GM21528 (cell line): ENCODE results near the gene PTAFR.
"Not testable (repeated sequence)": the region's sequence is repeated elsewhere in the genome, so short reads cannot be mapped to it uniquely, and the experiment has no call there.

Experiments used
- ATAC-seq: cut with Tn5 transposase; IDR thresholded peaks from one replicate; pipeline ENCODE4 v1.9.1; 2021; ENCODE audit warnings: mild to moderate bottlenecking, moderate library complexity; ENCODE audit not compliant: unreplicated experiment, low FRiP score

PTAFR gene

DNA sequence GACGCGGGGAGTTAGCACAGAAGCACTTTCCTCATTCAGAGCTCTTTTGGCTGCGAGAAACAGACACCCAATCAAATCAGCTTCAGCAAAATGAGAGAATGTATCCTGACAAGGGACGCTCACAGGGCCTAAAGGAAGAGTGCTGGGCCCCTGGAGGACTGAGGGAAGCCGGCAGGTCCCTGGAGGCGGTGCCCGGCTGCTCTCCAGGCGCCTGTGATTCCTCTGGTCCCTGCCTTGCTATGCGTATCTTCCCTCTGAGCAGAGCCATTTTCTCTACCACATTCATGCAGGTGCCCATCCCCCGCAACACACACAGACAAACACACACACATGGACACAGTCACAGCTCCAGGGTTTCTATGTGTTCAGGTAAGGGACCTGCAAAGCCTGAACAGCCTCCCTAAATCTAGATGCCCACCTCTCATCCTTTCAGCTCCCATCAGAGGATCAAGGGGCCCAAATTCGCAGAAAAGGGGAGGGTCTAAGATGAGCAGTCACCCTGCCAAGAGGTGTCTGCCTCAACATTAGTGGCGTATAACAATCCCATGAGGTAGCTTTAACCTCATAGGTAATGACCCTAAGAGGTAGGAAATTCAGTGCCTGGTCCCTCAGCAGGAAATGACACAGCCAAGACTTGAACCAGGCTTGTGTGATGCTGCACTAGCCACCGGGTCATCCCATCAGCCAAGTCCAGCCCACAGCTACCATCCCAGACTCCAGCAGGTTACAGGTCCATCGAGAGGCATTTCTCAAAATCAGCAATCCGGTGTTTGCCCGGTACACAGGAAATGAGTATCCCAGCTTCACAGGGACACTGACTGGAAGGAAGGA, 29.0 kb downstream of the PTAFR start:
- ATAC-seq = peak; percentile 30

DNA sequence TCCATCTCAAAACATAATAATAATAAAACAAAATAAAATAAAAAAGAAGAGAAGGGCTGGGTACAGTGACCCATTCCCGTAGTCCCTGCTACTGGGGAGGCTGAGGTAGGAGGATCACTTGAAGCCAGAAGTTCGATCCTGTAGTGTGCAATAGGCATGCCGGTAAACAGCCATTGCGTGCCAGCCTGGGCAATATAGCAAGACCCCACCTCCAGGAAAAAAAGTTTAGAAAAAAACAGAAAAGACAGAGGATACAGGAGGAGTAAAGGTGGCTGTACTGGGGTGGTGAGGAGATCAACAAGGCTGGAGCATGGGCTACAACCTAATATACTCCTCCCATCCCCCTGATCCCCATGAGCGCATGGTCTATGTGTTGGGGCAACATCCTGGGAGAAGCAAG, 30.8 kb downstream of the PTAFR start:
- ATAC-seq = no peak

DNA sequence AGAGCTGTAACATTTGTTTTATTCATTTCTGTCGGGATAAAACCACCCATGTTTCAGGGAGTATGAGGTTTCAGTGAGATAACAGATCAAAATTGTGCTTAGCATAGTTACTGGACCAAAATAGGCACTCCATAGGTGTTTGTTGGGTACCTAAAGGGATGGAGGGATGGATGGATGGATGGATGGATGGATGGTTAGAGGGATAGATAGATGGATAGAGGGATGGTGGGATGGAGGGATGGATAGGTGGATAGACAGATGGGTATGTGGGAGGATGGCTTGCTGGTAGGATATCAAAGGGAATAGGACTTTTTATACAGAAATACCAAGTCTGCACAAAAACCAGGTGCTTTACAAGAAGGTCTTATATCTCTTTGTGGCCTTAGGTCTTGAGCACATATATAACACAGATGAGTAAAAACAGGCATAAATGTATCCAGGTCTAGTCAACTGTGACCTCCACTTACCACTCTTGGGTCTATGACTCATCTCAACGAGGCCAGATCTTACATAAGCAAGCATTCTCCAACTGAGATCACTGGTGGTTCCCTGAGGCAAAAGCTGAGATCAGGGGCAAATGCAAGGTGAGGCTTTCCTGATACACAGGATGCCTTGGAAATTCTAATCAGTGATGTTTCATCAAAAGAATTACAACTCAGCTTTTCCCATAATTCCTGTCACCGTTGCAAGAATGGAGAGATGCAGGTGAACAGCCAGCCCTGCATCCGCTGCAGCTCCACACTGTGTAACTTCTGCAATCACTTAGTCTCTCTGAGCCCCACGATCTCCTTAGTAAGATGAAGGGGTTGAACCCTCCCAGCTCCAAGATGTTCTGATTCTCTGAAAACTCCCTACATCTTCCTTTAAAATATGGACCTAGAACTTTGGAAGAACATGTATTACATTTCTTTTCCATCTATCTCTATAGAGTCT, 32.0 kb downstream of the PTAFR start:
- ATAC-seq = peak; percentile 64

DNA sequence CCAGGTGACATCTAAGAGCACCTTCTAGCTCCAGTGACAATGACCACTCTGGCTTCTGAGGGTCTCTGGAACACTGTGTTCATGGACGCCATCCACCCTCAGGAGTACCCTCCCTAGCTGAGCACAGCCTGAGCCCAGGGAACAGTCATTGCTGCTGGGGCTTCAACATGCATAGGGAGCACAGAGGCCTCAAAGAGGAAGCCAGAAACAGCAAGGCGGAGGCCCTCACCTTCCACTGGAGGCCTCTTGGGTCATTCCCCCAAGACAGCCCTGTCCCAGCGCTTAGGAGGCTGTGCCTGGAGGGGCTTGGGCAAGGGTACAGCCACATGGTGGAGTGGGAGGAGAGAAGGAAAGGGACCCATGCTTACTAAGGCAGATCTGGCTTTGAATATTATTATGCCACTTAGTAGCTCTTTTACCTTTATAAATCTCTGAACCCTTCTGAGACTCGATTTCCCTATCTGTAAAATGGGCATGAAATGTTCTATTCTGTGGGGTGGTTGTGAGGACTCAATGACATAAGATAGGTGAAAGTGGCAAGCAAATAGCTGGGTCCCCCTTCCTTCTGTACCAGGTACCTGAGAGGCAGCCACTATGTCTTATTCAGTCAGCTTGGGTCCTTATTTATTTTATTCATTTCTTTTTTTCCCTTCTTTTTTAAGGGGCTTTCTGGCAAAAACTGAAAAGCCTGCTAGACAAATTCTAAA, 32.8 kb downstream of the PTAFR start:
- ATAC-seq = no peak

DNA sequence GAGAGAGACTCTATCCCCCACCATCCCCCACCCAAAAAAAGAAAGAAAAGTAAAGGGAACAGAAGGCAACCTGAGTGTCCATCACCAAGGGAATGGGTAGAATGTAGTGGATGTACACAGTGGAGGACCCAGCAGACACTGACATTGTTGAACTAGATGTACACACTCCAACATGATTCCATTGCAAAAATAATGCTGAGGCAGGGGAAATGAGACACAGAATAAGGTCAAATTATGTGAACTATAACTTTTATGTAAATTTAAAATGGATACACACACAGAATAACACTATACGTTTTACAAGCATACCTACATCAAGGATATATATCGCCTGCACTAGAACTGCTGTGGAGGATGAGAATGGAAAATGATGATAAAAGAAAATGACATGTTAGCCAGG, 34.8 kb downstream of the PTAFR start:
- no peak for ATAC-seq

DNA sequence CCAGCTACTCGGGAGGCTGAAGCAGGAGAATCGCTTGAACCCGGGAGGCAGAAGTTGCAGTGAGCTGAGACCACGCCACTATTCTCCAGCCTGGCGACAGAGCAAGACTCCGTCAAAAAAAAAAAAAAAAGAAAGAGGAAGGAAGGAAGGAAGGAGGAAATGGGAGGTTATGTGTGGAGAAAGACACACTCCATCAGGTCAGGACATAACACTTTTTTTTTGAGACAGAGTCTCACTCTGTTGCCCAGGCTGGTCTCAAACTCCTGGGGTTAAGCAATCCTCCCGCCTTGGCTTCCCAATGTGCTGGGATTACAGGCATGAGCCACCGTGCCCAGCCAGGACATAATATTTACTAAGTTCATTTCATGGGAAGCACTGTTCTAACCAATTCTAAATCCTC, 36.6 kb downstream of the PTAFR start:
- ATAC-seq = not testable (repeated sequence)

DNA sequence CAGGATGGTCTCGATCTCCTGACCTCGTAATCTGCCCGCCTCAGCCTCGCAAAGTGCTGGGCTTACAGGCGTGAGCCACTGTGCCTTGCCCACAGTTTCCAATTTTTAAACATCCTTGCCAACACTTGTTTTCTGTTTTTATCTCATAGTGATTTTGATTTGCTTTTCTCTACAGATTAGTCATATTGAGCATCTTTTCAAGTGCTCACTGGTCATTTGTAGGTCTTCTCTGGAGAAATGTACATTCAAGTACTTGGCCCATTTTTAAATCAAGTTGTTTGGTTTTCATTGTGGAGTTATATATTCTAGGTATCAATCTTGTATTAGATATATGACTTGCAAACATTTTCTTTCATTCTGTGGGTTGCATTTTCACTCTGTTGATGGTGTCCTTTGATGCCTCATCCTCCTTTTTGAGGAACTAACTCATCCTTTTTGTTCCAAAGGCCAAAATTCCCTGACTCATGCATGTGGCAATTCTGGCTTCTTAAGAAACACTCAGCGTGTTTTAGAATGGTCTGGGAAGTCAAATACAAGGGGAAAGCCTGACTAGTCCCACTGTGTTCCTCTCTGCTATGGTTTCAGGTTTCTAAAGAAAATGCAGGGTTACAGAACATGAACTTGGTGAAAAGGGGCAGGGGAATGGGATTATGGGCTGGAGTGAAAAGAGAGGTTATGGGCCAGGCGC, 37.3 kb downstream of the PTAFR start:
- ATAC-seq = no peak

DNA sequence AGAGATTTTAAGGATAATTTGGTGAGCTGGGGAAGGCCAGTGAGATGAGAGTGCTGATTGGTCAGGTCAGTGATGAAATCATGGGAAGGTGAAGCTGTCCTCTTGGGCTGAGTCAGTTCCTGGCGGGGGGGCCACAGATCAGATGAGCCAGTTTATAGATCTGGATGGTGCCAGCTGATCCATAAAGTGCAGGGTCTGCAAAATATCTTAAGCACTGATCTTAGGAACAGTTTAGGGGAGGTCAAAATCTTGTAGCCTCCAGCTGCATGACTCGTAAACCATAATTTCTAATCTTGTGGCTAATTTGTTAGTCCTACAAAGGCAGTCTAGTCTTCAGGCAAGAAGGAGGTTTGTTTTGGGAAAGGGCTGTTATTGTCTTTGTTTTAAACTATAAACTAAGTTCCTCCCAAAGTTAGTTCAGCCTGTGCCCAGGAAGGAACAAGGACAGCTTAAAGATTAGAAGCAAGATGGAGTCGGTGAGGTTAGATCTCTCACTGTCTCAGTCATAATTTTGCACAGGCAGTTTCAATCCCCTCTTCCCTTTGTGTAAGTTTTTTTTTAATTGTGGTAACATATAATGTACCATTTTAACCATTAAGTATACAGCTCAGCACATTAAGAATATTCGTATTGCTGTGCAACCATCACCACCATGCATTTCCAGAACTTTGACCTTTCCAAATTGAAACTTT, 39.4 kb downstream of the PTAFR start:
- ATAC-seq = no peak

DNA sequence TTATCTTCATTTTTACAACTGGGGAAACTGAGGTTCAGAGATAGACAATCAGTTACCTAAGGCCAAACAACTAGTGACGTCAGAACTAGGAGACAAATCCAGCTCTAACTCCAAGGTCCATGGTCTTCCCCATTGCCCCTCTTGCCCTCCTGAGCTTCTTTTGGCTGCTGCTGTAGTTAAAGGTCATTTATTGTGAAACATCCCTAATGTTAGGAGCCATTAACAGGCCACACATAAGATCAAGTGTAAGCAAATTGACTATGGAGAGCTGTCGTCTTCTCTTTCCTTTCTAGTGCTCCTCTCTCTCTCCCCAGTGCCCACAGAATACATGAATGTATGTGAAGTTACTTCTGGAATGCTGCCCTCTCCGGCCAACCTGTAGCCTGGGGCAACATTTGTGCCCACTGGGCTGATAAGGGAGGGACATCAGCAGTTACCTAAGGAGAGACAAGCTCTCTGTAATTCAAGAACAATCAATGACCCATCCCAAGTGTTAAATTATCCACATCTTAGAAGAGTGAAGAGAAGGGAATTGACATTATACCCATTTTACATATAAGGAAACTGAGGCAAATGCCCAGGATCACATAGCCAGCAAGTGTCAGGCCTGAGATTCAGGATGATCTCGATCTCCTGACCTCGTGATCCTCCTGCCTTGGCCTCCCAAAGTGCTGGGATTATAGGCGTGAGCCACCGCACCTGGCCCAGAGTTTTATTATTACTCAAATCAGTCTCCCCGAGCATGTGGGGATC, 40.1 kb downstream of the PTAFR start:
- ATAC-seq = no peak

DNA sequence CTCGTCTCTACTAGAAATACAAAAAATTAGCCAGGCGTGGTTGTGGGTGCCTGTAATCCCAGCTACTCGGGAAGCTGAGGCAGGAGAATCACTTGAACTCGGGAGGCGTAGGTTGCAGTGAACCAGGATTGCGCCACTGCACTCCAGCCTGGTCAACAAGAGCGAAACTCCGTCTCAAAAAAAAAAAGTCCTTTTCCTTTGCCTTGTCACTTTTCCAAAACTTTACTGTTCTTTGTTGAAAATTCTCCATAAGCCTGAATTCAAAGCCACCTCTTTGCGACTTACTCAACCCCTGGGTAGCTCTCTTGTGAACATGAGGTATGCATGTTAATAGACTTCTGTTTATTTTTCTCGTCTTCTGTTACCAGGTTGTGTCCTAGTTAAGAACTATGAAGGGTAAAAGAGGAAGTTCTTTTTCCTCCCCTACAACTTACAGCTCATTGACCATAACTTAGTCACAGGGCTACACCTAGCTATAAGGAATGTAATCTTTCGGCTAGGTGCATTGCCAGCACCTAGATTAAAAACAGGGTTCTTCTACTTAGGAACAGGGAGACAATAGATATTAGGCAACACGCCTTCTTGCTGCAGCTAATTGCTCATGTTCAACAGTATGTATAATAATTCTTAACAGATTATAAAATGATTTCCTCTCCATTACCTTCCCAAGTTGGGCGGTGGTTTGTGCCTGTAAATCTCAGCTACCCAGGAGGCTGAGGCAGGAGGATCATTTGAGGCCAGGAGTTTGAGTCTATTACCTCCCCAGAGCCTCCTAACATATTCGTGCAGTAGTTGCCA, 40.9 kb downstream of the PTAFR start:
- no peak for ATAC-seq

DNA sequence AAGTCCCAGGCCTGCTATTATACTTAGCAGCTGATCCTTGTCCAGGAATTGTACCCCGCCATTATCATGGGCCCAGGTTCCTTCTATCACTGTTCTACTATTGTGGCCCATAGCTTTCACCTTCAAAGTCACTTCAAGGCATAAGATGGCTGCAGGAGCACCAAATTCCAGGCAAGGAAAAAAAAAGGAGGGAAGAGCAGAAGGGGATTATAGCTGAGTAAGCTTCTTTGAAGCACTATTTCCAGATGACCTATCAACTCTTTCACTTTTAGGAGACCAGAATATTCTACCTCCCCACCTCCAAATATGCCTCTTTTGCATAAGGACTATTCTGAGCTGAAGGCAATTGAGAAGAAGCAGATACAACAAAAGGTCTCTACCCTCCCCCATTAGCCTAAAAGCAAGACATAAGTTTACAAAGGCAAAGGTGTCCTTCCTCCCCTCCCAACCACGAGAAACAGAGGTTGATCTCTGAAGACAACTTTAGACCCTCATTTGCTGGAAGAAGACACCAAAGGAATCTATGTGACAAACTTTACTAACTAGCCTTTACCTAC, 41.8 kb downstream of the PTAFR start:
- no peak for ATAC-seq

DNA sequence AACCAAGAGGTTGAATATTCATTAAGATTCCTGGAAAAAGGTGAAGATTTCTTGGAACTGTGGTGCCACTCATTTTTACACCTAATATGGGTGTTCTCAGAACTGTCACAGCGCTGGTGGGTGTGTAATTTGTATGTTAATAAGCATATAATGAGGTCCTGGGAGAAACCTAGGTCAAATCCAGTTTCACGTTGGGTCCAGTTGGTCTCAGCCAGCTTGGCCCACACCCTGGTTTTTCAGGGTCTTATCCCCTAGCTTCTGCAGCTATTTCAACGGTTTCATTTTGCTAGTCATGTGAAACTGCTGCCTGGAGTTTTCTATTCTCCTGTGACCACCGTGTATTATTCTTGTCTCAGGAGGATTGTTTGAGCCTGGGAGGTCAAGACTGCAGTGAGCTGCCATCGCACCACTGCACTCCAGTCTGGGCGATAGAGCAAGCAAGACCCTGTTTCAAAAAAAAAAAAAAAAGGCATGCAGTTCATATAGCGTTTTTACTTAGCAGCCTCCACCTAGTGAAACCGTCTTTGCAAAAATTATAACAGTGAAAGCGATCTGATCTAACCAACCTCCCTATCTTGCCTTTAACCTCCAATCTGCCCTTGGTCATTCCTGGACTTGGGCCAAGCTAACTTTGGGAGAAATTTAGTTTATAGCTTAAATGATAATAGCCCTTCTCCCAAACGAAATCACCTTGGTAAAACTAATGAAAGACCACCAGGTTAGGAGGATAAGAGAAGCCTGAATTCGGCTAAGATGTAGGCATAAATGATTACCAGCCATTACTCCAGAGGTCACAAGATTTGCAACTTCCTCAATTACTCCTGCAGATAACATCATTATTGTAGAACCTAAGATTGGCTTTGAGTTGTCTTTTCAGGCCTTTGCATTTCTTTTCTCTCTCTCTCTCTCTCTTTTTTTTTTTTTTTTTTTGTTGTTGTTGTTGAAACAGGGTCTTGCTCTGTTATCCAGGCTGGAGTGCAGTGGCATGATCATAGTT, 44.0 kb downstream of the PTAFR start:
- ATAC-seq = no peak

DNA sequence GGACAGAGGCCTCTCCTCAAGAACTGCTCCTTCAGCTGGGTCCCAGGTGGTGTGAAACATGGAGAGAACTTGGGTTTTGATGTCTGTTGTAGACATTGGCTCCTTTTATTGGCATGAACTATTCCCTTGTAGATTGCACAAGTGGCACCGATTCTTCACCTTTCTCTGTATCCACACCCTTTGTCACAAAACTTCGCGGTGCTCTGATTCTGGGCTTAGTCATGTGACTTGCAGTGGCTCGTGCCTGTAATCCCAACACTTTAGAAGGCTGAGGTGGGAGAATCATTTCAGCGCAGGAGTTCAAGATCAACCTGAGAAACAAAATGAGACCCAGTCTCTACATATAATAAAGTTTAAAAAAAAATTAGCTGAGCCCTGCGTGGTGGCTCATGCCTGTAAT, 45.6 kb downstream of the PTAFR start:
- ATAC-seq = no peak

DNA sequence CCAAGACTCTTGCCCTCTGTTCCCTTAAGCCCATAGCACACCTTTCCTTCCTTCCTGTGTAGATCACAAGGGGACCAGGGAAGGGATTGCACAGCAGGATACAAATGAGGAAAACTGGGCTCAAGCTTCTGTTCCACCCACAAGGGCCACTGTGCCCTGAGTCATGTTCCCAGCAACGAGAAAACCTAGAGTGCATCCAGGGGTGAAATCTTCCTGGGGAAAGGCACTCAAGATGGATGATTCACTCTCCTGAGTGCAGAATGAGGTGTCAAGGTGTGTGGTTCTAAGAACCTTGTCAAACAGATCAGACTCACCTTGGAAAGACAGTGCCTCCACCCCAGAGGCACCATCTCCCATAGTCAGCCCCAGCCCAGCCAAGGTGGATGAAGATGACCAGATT, 47.3 kb downstream of the PTAFR start:
- ATAC-seq = no peak

DNA sequence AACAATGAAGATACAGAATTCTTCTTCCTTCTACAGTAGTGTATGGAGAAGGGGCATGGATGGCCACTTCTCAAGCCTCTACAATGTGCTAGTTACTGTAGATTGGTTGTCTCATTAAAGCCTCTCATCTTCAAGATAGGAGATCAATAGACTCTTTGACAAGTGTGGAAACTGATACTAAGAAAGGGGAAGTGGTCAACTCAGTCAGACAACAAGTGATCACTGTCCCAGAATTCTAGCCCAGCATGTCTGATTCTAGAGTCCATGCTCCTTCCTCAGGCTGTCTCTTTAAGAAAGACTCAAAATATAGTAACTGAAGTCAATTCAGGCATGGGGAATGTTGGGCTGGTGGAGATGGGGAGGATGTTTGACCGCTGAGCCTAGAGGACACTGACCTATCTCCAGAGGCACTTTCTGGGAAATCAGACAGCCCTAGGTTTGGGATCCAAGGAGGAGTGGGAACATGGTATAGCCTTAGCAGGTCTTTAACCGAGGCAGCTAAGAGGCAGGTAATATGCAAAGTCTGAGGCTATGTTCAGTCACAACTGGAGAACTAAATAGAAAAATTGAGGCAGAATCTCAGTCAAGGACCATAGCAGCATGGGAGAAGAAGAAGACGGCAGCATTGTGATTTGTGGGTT, 48.8 kb downstream of the PTAFR start:
- peak; percentile 67 for ATAC-seq

DNA sequence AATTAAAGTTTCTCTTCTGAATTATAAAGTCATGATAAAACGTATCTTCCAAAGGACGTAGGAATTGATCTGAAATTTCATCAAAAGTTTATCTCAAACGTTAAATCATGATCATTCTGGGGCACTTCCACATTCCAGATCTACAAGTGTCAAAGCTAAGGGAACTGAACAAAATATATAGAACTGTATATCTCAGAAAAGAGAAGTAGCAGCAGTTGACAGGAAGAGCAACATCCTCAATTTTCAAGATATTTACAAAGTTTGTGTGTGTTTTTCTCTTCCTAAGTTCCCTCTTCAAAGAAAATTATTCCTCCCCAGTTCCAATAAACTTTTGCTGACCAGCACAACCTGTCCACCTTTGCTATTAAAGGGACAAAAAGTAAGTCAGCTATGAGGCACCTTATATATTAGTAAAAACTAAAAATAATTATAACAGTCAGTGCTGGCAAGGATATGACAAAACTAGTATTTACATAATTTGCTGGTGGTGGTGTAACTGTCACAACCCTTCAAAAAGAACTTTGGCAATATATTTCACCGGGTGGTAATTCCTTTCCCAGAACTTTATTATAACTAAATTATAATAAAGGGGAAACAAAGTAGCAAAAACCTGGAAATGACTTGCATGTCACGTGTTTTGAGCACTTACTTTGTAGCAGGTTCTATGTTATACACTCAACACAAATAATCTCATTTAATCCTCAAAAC, 49.6 kb downstream of the PTAFR start:
- ATAC-seq = no peak
